SK-N-SH (cell line): ENCODE data around the gene PPP1R27.

Experiments
- EP300 ChIP-seq, 2 experiments: IDR thresholded peaks; 2 replicates each; pipeline versions ENCODE4 v1.4.0 to v1.6.1; 2012; ENCODE audit warnings: borderline replicate concordance in 1 of 2, low read depth in 1 of 2, low read length in 1 of 2
- TAF1 ChIP-seq: IDR thresholded peaks from 2 replicates; pipeline ENCODE4 v1.6.1; 2012; ENCODE audit warnings: low read depth, mild to moderate bottlenecking, low read length, moderate library complexity, borderline replicate concordance
- ZBTB33 ChIP-seq: IDR thresholded peaks from 2 replicates; pipeline ENCODE4 v1.4.0; 2012; ENCODE audit warnings: low read depth, borderline replicate concordance

DNA sequence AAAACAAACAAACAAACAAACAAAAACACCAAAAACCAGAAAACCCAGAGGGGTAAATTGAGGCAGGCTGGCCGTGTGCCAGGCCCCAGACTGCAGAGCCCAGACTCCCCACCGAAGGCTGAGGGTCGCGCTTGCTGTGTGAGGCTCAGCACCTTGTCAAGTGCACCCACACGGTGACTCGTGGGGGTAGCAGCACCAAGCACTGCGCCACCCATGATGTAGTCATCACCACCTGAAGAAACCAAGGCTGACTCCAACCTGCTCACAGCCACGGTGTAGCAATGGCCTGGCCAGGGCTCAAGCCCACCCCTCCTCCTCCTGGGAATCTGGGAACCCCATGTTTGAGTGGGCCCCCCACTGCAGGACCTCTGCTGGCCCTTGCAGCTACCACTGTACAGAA lies 13.7 kb downstream of the PPP1R27 start:
- TF ChIP-seq EP300 (IDR thresholded peaks at IDR 0.05; ENCODE audit: borderline replicate concordance in 1 of 2, low read depth in 1 of 2, low read length in 1 of 2) (no peak), TAF1 (no peak), ZBTB33 (no peak)
